Omental fat pad (tissue), 4 donors: ENCODE measurements around the gene ROBO1. TPM values are rescaled to one million over a fixed set of nuclear protein-coding genes. Genes with fewer than 3 reads are reported as not detected.

Experiments used
- ATAC-seq: fragments of 150-250 bp; one replicate; pipeline ENCODE4 v1.9.1; 2016; ENCODE audit warnings: mild to moderate bottlenecking, moderate library complexity; ENCODE audit not compliant: low FRiP score
- DNase-seq: peaks from one replicate; pipeline ENCODE4 v3.0.0-alpha.2; 2019; ENCODE audit warnings: low spot score
- CTCF ChIP-seq, 3 donors: fragments of 450-650 bp; IDR thresholded peaks; one replicate each; pipeline ENCODE4 v1.5.1; 2016 to 2017; ENCODE audit warnings: antibody characterized with exemption in 3 of 3, mild to moderate bottlenecking in 3 of 3, moderate library complexity in 2 of 3
- small RNA-seq: library from RNA; depleted of rRNA; stranded (forward); fragments of <200 nt; gene quantifications from one replicate; pipeline ENCODE3, GENCODE V24; 2016
- total RNA-seq, 4 donors: library from RNA; depleted of rRNA; stranded (reverse); fragments of >200 nt; gene quantifications; one replicate each; pipeline ENCODE4 v1.1.0, GENCODE V29; 2016

The ROBO1 gene
- total RNA-seq, 4 donors from 2014 or later: 13.7 to 34.2 (median 21.0) TPM

GRCh38 chr3:78570496-78570895, 1197.3 kb downstream of the ROBO1 start:
- TF ChIP-seq CTCF (IDR thresholded peaks at IDR 0.05): no peak
- DNase-seq (no peak), ATAC-seq (no peak)

GRCh38 chr3:78569804-78570203, 1198.0 kb downstream of the ROBO1 start:
- no peak for TF ChIP-seq CTCF (IDR thresholded peaks at IDR 0.05)
- ATAC-seq (no peak), DNase-seq (no peak)

GRCh38 chr3:78565712-78566111, 1202.1 kb downstream of the ROBO1 start:
- TF ChIP-seq CTCF (IDR thresholded peaks at IDR 0.05): no peak
- ATAC-seq (no peak), DNase-seq (no peak)

GRCh38 chr3:78562328-78562727, 1205.5 kb downstream of the ROBO1 start:
- TF ChIP-seq CTCF (IDR thresholded peaks at IDR 0.05): no peak
- no peak for DNase-seq
- ATAC-seq: no peak

Small RNA genes within 50 kb of the gene (small RNA-seq; reads per million reads assigned to genes)
- gene MIR3923 (not detected), gene RN7SL751P (not detected)
